Measurements from ENCODE around the gene PLEKHB2.
"Not testable (repeated sequence)": the region's sequence is repeated elsewhere in the genome, so short reads cannot be mapped to it uniquely, and the experiment has no call there.

DNA sequence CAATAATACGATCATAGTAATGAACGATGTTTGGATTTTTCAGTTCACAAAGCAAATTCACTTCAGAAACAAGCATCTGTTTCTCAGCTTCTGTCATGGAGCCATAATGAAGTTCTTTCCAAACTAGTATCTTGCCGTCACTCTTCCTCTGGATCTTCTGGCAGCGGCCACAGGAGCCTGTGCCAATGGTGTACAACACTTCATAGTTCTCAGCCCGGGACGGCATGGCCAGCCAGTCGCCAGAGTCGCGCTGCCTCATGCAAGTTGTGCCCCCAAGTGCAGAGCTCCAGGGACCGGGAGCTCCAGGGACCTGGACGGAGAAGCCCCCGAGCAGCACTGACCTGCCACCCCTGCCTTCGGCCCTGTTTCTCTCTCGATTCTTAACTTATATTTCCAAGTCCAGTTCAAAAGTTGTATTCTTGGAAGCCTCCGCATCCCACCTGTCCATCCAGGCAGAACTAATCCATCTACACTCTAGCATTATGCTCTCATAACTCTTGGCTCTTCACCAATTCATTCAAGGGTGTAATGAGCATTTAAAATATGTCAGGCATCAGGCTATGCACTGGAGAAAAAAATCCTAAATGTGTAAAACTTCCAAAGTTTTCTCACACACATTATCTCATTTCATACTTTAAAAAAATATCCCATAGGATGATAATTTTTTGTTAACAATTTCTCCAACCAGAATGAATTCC, 73.7 kb downstream of the PLEKHB2 start:
- TF ChIP-seq POLR2A (IDR thresholded peaks at IDR 0.05) = not testable (repeated sequence)
- TF ChIP-seq, protein P1, sequence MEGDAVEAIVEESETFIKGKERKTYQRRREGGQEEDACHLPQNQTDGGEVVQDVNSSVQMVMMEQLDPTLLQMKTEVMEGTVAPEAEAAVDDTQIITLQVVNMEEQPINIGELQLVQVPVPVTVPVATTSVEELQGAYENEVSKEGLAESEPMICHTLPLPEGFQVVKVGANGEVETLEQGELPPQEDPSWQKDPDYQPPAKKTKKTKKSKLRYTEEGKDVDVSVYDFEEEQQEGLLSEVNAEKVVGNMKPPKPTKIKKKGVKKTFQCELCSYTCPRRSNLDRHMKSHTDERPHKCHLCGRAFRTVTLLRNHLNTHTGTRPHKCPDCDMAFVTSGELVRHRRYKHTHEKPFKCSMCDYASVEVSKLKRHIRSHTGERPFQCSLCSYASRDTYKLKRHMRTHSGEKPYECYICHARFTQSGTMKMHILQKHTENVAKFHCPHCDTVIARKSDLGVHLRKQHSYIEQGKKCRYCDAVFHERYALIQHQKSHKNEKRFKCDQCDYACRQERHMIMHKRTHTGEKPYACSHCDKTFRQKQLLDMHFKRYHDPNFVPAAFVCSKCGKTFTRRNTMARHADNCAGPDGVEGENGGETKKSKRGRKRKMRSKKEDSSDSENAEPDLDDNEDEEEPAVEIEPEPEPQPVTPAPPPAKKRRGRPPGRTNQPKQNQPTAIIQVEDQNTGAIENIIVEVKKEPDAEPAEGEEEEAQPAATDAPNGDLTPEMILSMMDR (IDR thresholded peaks at IDR 0.05) = not testable (repeated sequence)
